Rectal smooth muscle tissue (tissue), 1 donor: ENCODE results near the gene MYLK2.

Experiments
- H3K27ac ChIP-seq: one replicate; pipeline ENCODE4 v1.7.0; 2013; ENCODE audit warnings: low read depth, low read length, inconsistent platforms
- H3K27me3 ChIP-seq: one replicate; pipeline ENCODE4 v1.7.0; 2013; ENCODE audit warnings: low read length; ENCODE audit not compliant: control insufficient read depth, insufficient read depth
- H3K36me3 ChIP-seq: one replicate; pipeline ENCODE4 v1.7.0; 2013; ENCODE audit warnings: low read length; ENCODE audit not compliant: control insufficient read depth, insufficient read depth
- H3K4me1 ChIP-seq: one replicate; pipeline ENCODE4 v1.7.0; 2013; ENCODE audit warnings: low read length; ENCODE audit not compliant: control insufficient read depth, insufficient read depth
- H3K4me3 ChIP-seq: one replicate; pipeline ENCODE4 v1.7.0; 2013; ENCODE audit warnings: low read length
- H3K9ac ChIP-seq: one replicate; pipeline ENCODE4 v1.7.0; 2013; ENCODE audit warnings: low read length

Gene MYLK2

GRCh38 chr20:31863296-31864085 is 44.3 kb downstream of the MYLK2 start:
- H3K4me3 ChIP-seq: no peak overlapping the region
- H3K36me3 ChIP-seq: no peaks in the 10 kb centered on the region
- H3K4me1 ChIP-seq: no peaks in the 10 kb centered on the region
- H3K27me3 ChIP-seq: peaks cover 2% of the 10 kb centered on the region
- H3K9ac ChIP-seq: no peak overlapping the region
- H3K27ac ChIP-seq: no peak overlapping the region

GRCh38 chr20:31864521-31865400 is 45.6 kb downstream of the MYLK2 start:
- no peaks in the 10 kb centered on the region for H3K36me3 ChIP-seq
- no peak overlapping the region for H3K9ac ChIP-seq
- no peak overlapping the region for H3K4me3 ChIP-seq
- H3K4me1 ChIP-seq: no peaks in the 10 kb centered on the region
- H3K27me3 ChIP-seq: peaks cover 3% of the 10 kb centered on the region
- H3K27ac ChIP-seq: no peak overlapping the region

GRCh38 chr20:31866221-31866620 is 47.1 kb downstream of the MYLK2 start:
- Histone ChIP-seq H3K27me3 (peaks cover 10% of the 10 kb centered on the region), H3K9ac (no peak overlapping the region), H3K27ac (no peak overlapping the region), H3K4me3 (no peak overlapping the region), H3K36me3 (no peaks in the 10 kb centered on the region), H3K4me1 (no peaks in the 10 kb centered on the region)

- Histone ChIP-seq H3K36me3 (no peaks in the 10 kb centered on the region), H3K4me3 (no peak overlapping the region), H3K9ac (no peak overlapping the region), H3K27me3 (peaks cover 10% of the 10 kb centered on the region), H3K4me1 (no peaks in the 10 kb centered on the region), H3K27ac (no peak overlapping the region)
These were observed 49.9 kb downstream of the MYLK2 start for GRCh38 chr20:31868853-31869672.

GRCh38 chr20:31869673-31869941 is 50.5 kb downstream of the MYLK2 start:
- Histone ChIP-seq H3K4me3 (peak overlapping the region; percentile 66), H3K27me3 (peaks cover 10% of the 10 kb centered on the region), H3K36me3 (no peaks in the 10 kb centered on the region), H3K9ac (peak overlapping the region; percentile 7), H3K27ac (no peak overlapping the region), H3K4me1 (no peaks in the 10 kb centered on the region)

GRCh38 chr20:31869942-31870725 is 51.0 kb downstream of the MYLK2 start, which contains the start of the genes DUSP15 and TTLL9:
Gene DUSP15 (minus strand): TSS chr20:31870527. CDS start chr20:31870337, 190 bp downstream.
Gene TTLL9 (plus strand): TSS chr20:31870634. CDS start chr20:31871127, 493 bp downstream.
- Histone ChIP-seq H3K27ac (no peak within 1 kb of the TSS), H3K36me3 (no peaks in the 10 kb centered on the region), H3K4me1 (no peaks in the 10 kb centered on the region), H3K27me3 (peaks cover 10% of the 10 kb centered on the region), H3K9ac (peak within 1 kb of the TSS; percentile 13), H3K4me3 (peak within 1 kb of the TSS; percentile 66)

GRCh38 chr20:31870726-31871617 is 51.8 kb downstream of the MYLK2 start:
- H3K4me3 ChIP-seq: peak overlapping the region; percentile 66
- H3K36me3 ChIP-seq: no peaks in the 10 kb centered on the region
- peaks cover 10% of the 10 kb centered on the region for H3K27me3 ChIP-seq
- no peak overlapping the region for H3K27ac ChIP-seq
- no peaks in the 10 kb centered on the region for H3K4me1 ChIP-seq
- H3K9ac ChIP-seq: peak overlapping the region; percentile 13

GRCh38 chr20:31871618-31871954 is 52.4 kb downstream of the MYLK2 start:
- H3K27ac ChIP-seq: no peak overlapping the region
- no peaks in the 10 kb centered on the region for H3K36me3 ChIP-seq
- no peak overlapping the region for H3K9ac ChIP-seq

GRCh38 chr20:31872406-31872805 is 53.2 kb downstream of the MYLK2 start:
- no peaks in the 10 kb centered on the region for H3K4me1 ChIP-seq
- no peak overlapping the region for H3K27ac ChIP-seq
- no peak overlapping the region for H3K9ac ChIP-seq
- peaks cover 10% of the 10 kb centered on the region for H3K27me3 ChIP-seq
- H3K4me3 ChIP-seq: no peak overlapping the region
- H3K36me3 ChIP-seq: no peaks in the 10 kb centered on the region

More at GRCh38 chr20:31871618-31871954, 52.4 kb downstream of the MYLK2 start:
- peaks cover 10% of the 10 kb centered on the region for H3K27me3 ChIP-seq
- H3K4me1 ChIP-seq: no peaks in the 10 kb centered on the region
- H3K4me3 ChIP-seq: no peak overlapping the region

GRCh38 chr20:31875671-31876070 is 56.5 kb downstream of the MYLK2 start:
- Histone ChIP-seq H3K36me3 (no peaks in the 10 kb centered on the region), H3K4me3 (no peak overlapping the region), H3K9ac (no peak overlapping the region), H3K27me3 (peaks cover 5% of the 10 kb centered on the region), H3K4me1 (no peaks in the 10 kb centered on the region), H3K27ac (no peak overlapping the region)

GRCh38 chr20:31877684-31878083 is 58.5 kb downstream of the MYLK2 start:
- Histone ChIP-seq H3K27me3 (no peaks in the 10 kb centered on the region), H3K36me3 (no peaks in the 10 kb centered on the region), H3K4me3 (no peak overlapping the region), H3K4me1 (no peaks in the 10 kb centered on the region), H3K27ac (no peak overlapping the region), H3K9ac (no peak overlapping the region)
